Bone marrow (tissue), 2 donors: ENCODE measurements around the gene ZSCAN12.
"Not testable (repeated sequence)": the region's sequence is repeated elsewhere in the genome, so short reads cannot be mapped to it uniquely, and the experiment has no call there.

Experiments used
- DNase-seq, 2 donors: peaks; one replicate each; lab custom pipeline; 2025; lab: John Stamatoyannopoulos, UW

ZSCAN12 gene

DNA sequence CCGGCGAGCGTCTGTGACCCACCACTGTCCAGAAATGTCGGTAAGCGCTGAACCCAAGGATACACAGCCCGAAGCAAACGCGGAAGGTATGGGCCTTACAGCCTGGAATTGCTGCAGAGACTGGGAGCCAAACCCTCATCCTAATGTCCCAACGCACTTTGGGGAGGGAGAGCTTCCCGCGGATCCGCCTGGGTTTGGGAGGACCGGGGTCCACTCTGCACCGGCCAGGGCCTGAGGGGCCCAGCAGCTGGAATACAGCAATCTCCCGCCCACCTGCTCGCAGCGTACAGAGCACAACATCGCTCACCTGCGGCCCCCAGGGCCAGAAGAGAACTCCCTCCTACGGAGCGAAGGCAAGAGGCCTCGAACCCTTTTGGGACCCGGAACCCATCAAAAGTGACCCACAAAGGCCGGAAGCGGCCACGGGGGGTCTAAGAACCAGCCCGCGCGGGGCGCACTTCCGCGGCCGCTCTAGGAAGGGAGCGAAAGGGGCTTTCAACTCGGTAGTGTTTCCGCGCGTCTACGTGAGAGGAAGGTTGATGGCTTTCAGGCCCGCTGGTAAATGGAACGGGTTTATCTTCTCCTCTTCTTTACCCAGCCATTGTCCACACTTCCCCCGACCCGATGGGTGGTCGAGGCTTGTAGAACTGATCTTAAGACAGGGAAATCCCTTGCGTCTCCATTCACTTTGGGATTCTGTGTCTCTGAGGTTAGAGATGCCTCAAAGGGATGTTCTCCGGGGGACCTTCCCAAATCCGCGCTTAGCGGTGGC lies at the start of gene ZSCAN12:
Gene ZSCAN12, minus strand, starts transcription at position 398 of the 772 bp plus-strand sequence. CDS start 1,342 bp downstream, outside the sequence.
- DNase-seq, result peak; percentile 51 to 65

DNA sequence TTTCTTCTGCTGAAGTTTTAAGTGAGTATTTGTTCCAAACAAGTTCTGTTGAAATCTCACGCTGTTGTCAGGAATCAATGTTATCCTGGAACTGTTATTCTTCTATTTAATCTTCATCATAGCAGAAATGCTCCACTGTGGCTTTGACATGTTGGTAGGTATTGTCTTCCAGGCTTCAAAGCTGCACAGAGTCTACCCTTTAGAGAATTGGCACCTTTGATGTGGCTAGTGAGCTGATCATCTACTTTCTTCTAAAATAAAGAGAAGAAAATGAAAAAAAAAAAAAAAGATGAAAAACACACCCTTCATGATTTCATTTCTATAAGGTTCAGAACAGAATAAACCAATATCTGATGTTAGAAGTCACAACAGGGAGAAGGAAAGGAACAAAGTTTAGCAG lies 49.5 kb upstream of the ZSCAN12 start:
- no peak for DNase-seq

DNA sequence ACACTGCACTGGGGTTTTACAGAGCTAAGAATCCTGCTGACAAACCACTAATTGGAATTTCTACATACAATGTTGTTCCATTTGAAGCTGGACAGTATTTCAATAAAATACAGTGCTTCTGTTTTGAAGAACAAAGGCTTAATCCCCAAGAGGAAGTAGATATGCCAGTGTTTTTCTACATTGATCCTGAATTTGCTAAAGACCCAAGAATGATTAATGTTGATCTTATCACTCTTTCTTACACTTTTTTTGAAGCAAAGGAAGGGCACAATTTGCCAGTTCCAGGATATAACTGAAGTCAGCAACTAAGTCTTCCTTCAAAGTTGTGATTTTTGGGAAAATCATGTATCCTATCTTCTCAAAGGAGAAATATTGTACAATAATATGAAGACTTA lies 48.0 kb upstream of the ZSCAN12 start:
- DNase-seq, result not testable (repeated sequence)

DNA sequence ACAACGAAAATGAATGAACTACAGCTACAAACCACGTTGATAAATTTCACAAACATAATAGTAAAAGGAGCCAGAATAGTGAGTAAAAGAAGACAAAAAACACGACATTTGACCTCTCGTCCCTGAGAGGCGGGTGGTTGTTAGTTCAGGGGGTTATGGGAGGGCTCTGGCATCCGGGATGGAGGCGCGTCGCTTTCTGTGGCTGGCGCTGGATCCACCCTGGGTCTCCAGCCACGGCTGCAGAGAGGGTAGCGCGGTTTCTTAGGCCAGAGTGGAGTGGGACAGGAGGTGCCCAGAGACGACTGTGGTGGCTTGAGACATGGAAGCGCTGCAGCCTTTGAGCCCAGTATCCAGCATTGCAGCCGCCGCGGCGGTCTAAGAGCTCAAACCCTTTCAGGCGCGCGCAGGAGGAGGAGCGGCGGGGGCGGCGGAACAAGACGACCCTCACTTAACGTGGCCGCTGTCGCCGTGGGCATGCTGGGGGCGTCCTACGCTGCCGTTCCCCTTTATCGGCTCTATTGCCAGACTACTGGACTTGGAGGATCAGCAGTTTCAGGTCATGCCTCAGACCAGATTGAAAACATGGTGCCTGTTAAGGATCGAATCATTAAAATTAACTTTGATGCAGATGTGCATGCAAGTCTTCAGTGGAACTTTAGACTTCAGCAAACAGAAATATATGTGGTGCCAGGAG lies 47.4 kb upstream of the ZSCAN12 start:
- DNase-seq, result no peak

DNA sequence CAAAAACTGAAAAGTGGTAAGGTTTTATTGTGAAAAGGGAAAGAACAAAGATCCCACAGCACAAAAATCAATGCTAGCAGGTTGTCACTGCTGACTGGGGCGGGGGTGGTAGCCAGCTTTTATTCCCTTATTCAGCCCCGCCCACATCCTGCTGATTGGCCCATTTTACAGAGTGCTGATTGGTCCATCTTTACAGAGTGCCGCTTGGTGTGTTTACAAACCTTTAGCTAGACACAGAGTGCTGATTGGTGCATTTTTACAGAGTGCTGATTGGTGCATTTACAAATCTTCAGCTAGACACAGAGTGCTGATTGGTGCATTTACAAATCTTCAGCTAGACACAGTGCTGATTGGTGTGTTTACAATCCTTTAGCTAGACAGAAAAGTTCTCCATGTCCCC lies 45.2 kb upstream of the ZSCAN12 start:
- DNase-seq, result not testable (repeated sequence)

DNA sequence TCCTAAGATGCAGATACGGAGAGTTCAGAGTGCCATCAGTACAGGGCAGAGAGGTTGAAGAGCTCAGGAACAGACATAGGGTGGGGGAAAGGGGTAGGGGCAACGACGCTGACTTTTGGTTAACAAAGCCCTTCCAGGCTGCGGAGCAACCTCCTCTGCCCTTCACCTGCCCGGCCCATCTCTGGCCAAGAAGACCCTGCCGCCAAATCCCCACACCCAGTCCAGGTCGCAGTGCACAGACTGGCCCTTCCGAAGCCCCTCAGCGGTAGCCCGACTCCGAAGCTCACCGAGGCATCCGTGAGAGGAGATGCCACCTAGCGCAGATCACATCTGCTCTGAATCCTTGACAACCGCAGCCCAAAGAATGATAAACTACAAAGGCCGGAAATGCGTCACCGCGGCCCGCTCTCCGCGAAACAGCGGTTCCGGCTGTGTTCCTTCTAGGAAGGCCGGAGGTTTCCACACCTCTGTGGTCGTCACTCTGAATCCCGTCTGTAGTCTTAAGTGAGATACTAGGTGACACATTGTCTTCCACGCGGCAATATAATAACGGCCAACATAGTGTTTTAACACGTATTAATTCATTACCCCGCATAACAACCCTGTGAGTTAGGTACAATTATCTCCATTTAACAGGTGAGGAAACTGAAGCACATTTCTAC lies 43.7 kb upstream of the ZSCAN12 start, which contains the start of gene ZSCAN23:
Gene ZSCAN23, minus strand, starts transcription at position 380 of the 662 bp plus-strand sequence. CDS start 7,225 bp downstream, outside the sequence.
- DNase-seq, result no peak

DNA sequence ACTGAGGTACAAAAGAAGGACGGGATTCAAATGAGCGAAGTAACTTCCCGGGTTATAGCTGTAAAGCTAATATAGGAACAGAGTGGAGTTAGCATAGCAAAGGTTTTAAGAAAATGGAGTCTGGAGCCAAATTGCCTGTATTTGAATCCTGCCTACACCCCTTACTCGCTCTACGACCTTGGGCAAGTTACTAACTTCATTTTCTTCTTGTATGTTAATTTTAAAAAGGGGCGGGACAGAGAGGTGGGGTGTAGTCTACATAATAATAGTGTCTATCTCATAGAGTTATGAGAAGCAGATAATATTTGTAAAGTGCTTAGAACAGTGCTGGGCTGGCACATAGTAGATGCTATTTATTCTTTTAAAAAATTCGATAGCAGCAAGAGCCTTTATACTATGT lies 43.0 kb upstream of the ZSCAN12 start:
- DNase-seq, result no peak

DNA sequence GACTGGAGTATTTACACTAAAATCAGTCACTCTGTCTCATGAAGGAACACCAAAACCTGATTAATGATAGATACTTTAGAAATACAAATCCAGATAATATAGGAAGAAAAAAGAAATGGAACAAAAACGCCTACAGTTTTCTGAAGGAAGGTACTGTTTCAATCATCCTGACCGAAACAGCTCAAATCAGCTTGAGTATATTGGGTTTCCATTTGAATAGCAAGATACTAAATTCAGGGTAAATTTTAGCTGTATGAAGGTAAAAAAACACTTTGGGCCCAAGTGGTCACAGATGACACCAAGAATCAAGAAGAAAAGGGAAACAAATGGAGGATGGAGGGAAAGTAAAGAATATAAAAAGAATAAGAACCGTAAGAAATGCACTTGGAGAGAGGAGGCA lies 36.9 kb upstream of the ZSCAN12 start:
- DNase-seq, result no peak

DNA sequence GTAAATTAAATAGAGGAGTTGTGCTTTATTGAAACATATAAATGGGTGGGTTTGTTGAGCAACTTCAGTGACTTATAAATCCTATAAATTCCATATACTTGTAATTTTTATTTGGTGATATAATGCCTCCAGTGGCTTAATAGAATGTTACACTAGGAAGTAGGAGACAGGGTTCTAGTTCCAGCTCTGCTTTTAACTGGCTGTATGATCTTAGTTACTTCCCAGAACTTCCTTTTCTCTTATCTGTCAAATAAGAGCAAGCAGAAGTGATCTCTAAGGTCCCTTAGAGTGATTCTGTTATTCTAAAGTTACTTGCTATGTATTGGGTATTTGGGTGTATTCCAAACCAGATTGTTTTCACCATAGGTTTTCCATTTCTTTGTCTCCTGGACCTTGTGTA lies 33.6 kb upstream of the ZSCAN12 start:
- no peak for DNase-seq

DNA sequence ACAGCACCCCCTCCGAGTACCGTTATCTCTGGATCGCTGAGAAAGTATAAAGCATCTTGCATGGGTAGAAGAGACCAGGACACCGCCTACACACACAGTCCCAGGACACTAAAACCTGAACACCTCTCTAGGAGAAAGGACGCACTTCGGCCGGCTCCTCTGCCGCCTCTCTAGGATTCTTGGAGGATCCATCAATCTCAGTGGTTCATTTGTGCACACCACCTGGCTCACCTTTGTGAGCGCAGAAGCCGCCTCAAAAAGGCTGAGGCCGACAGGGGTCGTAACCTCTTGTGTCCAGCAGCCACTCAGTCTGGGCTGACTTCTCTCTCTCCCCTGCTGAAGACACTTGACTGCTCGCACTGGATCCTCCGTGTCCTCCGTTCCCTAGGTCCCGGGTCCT lies 30.2 kb upstream of the ZSCAN12 start:
- no peak for DNase-seq

DNA sequence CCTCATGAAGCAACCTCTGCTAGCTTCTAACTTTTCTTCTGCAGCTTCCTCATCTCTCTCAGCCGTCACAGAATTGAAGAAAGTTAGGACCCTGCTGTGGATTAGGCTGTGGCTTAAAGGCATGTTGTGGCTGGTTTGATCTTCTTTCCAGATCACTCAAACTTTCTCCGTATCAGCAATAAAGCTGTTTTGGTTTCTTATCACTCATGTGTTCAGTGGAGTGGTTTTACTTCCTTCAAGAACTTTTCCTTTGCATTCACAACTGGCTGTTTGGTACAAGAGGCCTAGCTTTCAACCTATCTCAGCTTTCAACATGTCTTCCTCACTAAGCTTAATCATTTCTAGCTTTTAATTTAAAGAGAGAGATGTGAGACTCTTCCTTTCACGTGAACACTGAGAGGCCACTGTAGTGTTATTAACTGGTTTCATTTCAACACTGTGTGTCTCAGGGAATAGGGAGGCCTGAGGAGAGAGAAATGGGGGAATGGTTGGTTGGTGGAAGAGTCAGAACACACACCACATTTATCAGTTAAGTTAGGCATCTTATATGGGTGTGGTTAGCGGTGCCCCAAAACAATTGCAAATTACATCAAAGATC lies 26.5 kb upstream of the ZSCAN12 start:
- DNase-seq, result no peak

DNA sequence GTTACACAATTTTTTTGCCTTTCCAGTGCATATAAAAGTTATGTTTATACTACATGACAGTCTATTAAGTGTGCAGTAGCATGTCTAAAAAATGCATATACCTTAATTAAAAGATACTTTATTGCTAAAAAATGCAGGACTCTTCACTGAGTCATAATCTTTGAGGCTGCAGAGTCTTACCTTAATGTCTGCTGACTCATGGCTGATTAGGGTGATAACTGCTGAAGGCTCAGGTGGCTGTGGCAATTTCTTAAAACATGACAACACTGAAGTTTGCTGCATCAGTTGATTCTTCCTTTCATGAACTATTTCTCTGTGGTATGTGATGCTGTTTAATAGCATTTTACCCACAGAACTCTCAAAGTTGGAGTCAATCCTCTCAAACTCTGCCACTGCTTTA lies 24.6 kb upstream of the ZSCAN12 start:
- no peak for DNase-seq

DNA sequence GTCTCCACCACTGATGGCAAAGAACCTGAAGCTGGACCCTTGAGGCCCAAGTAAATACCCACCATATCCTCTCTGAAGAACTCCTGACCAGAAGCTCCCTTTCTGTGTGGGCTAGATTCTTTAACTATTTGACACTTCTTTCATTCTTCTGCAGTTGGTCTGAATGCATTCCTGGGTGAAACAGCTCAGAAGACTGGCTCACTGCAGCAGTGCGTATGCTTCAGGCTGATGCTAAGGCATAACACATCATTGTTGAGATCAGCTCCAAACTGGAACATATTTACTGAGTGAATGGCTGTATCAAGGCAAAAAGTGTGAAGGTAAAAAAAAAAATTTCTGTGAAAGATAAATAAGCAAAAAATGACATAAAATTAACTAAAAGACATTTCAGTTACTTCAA lies 24.0 kb upstream of the ZSCAN12 start:
- no peak for DNase-seq

DNA sequence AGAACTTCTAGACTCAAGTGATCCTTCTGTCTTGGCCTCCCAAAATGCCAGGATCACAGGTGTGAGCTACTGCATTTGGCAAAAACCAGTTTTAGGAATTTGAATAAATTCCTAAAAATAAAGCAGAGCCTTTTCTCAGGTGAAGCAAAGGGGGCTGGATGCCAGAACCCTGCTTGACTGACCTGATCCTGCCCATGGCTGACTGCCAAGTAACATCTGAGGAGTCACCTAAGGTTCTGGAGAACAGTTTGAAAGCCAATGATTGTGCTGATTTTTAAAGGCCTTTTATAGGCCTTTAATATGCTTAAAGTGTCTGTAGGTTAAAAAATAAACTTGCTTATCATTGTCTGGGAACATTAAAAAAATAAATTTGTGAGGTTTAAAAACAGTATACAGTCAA lies 14.1 kb upstream of the ZSCAN12 start:
- DNase-seq, result no peak

DNA sequence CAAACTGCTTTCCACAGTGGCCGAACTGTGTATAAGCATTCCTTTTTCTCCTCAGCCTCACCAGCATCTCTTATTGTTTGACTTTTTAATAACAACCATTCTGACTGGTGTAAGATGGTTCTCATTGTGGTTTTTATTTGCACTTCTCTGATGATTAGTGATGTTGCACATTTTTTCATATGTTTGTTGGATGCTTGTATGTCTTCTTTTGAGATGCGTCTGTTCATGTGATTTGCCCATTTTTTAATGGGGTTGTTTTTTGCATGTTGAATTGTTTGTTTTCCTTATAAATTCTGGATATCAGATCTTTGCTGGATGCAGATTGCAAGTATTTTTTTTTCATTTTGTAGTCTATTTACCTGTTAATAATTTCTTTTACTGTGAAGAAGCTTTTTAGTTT lies 11.2 kb upstream of the ZSCAN12 start:
- DNase-seq, result no peak

DNA sequence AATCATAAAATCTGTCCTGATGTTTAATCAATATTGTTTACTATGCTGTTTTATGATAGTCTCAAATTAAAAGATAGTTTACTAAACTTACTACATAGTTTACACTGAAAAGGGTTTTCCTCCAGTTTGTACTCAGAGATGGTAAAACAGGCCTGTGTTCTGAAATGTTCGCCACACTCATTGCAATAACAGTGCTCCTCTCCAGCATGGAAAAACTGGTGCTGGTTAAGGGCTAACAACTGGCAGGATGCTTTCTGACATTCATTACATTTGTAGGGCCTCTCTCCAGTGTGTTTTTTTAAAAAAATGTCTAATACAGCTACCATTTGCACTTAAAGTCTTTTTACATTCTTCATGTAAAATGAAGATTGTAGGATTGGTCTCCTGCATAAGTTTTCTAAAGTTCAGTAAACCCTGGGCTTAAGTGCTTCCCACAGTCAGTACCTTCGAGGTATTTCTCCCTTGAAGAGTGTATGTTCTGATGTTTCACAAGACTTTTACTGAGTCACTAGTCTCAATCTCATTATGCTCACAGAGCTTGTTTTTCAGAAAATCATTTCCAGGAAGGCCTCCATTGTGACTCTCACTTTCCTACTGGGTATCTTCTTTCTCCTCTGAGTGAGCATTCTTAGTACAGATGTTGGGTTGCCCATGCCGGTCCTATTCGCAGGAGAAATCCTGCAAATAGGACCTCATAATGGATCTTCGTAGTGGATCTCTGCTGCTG lies 8.7 kb upstream of the ZSCAN12 start:
- no peak for DNase-seq

DNA sequence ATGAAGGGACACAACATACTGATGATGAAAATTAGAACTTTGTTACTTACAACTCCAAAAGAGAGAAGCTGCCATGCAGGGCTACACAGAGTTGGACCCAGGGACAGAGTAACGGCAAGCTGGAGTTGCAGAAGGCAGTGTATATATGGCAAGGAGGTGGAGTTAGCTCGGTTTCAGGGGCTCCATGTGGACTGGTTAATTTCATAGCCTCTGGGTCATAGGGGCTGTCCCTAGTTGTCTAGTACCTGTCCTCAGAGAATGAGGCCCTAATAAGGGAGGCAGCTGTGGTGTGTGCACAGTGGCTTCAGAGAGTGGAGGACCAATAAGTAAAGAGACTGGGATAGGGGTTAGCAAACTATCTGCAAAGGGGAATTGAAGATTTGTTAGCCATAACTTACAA lies 7.9 kb upstream of the ZSCAN12 start:
- DNase-seq, result no peak

DNA sequence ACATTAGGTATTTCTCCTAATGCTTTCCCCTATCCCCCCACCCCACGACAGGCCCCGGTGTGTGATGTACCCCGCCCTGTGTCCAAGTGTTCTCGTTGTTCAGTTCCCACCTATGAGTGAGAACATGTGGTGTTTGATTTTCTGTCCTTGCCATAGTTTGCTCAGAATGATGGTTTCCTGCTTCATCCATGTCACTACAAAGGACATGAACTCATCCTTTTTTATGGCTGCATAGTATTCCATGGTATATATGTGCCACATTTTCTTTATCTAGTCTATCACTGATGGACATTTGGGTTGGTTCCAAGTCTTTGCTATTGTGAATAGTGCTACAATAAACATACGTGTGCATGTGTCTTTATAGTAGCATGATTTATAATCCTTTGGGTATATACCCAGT lies 4.4 kb upstream of the ZSCAN12 start:
- DNase-seq, result not testable (repeated sequence)

DNA sequence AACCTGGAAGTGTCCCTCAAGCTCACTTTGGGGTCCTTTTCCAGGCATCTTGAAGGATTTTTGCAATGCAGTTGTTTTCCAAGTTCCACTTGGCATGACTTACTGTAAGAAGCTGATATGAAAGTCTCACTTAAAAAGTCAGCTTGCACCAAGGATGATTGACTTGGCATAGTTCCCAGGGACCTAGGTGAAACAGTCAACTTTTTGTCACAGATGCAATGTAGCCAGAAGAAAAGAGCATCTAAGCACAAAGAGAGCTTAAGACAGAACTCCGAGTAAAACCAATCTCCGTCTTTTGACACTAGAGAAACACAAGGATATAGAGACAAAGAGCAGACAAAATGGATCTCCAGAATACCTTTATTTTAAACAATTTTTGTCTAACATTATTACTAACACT lies 2.6 kb upstream of the ZSCAN12 start:
- no peak for DNase-seq

DNA sequence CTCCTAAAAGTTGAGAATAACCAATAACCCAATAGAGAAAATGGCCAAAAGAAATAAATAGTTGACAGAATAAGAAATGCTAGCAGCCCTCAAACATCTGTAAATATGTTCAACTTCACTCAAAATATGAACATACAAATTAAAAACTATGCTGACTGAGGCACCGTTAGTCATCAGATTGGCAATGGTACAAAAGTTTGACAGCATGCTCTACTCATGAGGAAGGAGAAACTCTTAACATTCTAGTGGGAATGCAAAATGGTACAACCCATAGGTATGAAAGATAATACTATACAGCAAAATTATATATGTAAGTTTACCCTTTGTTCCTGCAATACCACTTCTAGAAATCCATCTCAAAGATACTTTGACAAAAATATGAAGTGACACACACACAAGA lies 1.6 kb upstream of the ZSCAN12 start:
- DNase-seq, result no peak

DNA sequence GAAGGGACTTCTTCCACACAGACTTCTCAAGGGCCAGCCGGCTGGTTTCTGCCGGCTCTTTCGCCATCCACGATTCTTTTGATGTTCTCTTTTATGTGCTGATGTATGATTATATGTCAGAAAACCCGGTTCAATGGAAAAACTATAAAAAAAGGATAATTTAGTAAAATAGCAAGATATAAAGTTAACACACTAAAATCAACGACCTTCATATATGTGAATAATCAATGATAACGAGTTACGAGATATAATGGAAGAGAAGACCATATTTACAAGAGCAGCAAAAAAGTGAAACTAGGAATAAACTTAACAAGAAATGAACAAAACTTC lies 540 bp upstream of the ZSCAN12 start:
- DNase-seq, result no peak

DNA sequence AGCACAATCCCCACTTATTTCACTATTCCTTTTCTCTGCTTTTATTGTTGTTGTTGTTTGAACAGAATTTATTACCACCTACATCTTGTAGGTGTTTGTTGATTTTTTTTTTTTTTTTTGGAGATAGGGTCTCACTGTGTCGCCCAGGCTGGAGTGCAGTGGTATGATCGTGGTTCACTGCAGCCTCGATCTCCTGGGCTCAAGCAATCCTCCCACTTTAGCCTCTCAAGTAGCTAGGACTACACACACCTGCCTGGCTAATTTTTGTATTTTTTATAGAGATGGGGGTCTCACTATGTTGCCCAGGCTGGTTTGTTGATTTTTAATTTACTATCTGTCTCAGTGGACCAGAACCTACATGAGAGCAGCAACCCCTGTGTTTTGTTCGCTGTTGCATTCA lies 3.6 kb downstream of the ZSCAN12 start:
- no peak for DNase-seq
